Activated naive CD4-positive, alpha-beta T cell treated with anti-CD3 and anti-CD28 coated beads, Interleukin-2, amount 50 U/mL, for 24 hours (primary cell): Measurements from ENCODE around the gene ETFA.
"Not testable (repeated sequence)": the region's sequence is repeated elsewhere in the genome, so short reads cannot be mapped to it uniquely, and the experiment has no call there.

Experiments used
- H3K27ac Mint-ChIP-seq: one replicate; pipeline ENCODE4 v1.8.0; 2021; ENCODE audit warnings: mild to moderate bottlenecking, mixed read lengths
- H3K27me3 Mint-ChIP-seq: one replicate; pipeline ENCODE4 v1.8.0; 2021; ENCODE audit warnings: mixed read lengths
- H3K36me3 Mint-ChIP-seq: one replicate; pipeline ENCODE4 v1.8.0; 2021; ENCODE audit warnings: mixed read lengths
- H3K4me1 Mint-ChIP-seq: one replicate; pipeline ENCODE4 v1.8.0; 2021; ENCODE audit warnings: mixed read lengths
- H3K4me3 Mint-ChIP-seq: one replicate; pipeline ENCODE4 v1.8.0; 2021; ENCODE audit warnings: mild to moderate bottlenecking, mixed read lengths
- H3K9me3 Mint-ChIP-seq: one replicate; pipeline ENCODE4 v1.8.0; 2021; ENCODE audit warnings: mixed read lengths

Gene ETFA

GRCh38 chr15:76313731-76314130 lies 2.5 kb upstream of the ETFA start:
- no peaks in the 10 kb centered on the region for H3K9me3 Mint-ChIP-seq
- no peak overlapping the region for H3K4me3 Mint-ChIP-seq
- H3K36me3 Mint-ChIP-seq: no peaks in the 10 kb centered on the region
- peaks cover 30% of the 10 kb centered on the region for H3K4me1 Mint-ChIP-seq
- no peak overlapping the region for H3K27ac Mint-ChIP-seq
- no peaks in the 10 kb centered on the region for H3K27me3 Mint-ChIP-seq

- not testable (repeated sequence) for H3K27ac Mint-ChIP-seq
These were observed 1.9 kb upstream of the ETFA start for GRCh38 chr15:76313175-76313567.

GRCh38 chr15:76312540-76313174 lies 1.4 kb upstream of the ETFA start:
- Mint-ChIP-seq H3K9me3 (no peaks in the 10 kb centered on the region), H3K27me3 (no peaks in the 10 kb centered on the region), H3K36me3 (no peaks in the 10 kb centered on the region), H3K27ac (peak overlapping the region; percentile 56), H3K4me3 (peak overlapping the region; percentile 67), H3K4me1 (peaks cover 39% of the 10 kb centered on the region)

More at GRCh38 chr15:76313175-76313567, 1.9 kb upstream of the ETFA start:
- not testable (repeated sequence) for H3K36me3 Mint-ChIP-seq, H3K9me3 Mint-ChIP-seq, H3K27me3 Mint-ChIP-seq
- Mint-ChIP-seq H3K4me3 (peak overlapping the region; percentile 67), H3K4me1 (peaks cover 36% of the 10 kb centered on the region)

- H3K27ac Mint-ChIP-seq: peak overlapping the region; percentile 55
- H3K9me3 Mint-ChIP-seq: no peaks in the 10 kb centered on the region
- H3K36me3 Mint-ChIP-seq: peaks cover 2% of the 10 kb centered on the region
- H3K27me3 Mint-ChIP-seq: no peaks in the 10 kb centered on the region
- H3K4me3 Mint-ChIP-seq: peak overlapping the region; percentile 91
- H3K4me1 Mint-ChIP-seq: peaks cover 49% of the 10 kb centered on the region
These were observed 682 bp downstream of the ETFA start for GRCh38 chr15:76310475-76311099.

GRCh38 chr15:76309601-76310330 lies 1.5 kb downstream of the ETFA start:
- Mint-ChIP-seq H3K27me3 (no peaks in the 10 kb centered on the region), H3K9me3 (peaks cover 5% of the 10 kb centered on the region), H3K36me3 (peaks cover 5% of the 10 kb centered on the region), H3K27ac (peak overlapping the region; percentile 76), H3K4me1 (peaks cover 57% of the 10 kb centered on the region), H3K4me3 (peak overlapping the region; percentile 91)

GRCh38 chr15:76303909-76304308 lies 7.4 kb downstream of the ETFA start:
- no peak overlapping the region for H3K4me3 Mint-ChIP-seq
- H3K9me3 Mint-ChIP-seq: peaks cover 5% of the 10 kb centered on the region
- H3K4me1 Mint-ChIP-seq: peaks cover 36% of the 10 kb centered on the region
- no peak overlapping the region for H3K27ac Mint-ChIP-seq
- no peaks in the 10 kb centered on the region for H3K27me3 Mint-ChIP-seq
- H3K36me3 Mint-ChIP-seq: peaks cover 10% of the 10 kb centered on the region

- Mint-ChIP-seq H3K4me1 (peaks cover 20% of the 10 kb centered on the region), H3K4me3 (no peak overlapping the region), H3K9me3 (no peaks in the 10 kb centered on the region), H3K36me3 (peaks cover 6% of the 10 kb centered on the region), H3K27ac (no peak overlapping the region), H3K27me3 (no peaks in the 10 kb centered on the region)
These were observed 11.5 kb downstream of the ETFA start for GRCh38 chr15:76299786-76300185.

GRCh38 chr15:76298986-76299385 lies 12.3 kb downstream of the ETFA start:
- no peaks in the 10 kb centered on the region for H3K9me3 Mint-ChIP-seq
- H3K36me3 Mint-ChIP-seq: peaks cover 3% of the 10 kb centered on the region

GRCh38 chr15:76297951-76298350 lies 13.3 kb downstream of the ETFA start:
- H3K9me3 Mint-ChIP-seq, H3K4me3 Mint-ChIP-seq, H3K27ac Mint-ChIP-seq, H3K36me3 Mint-ChIP-seq, H3K27me3 Mint-ChIP-seq: not testable (repeated sequence)
- peaks cover 29% of the 10 kb centered on the region for H3K4me1 Mint-ChIP-seq

More at GRCh38 chr15:76298986-76299385, 12.3 kb downstream of the ETFA start:
- no peaks in the 10 kb centered on the region for H3K27me3 Mint-ChIP-seq
- H3K4me3 Mint-ChIP-seq: no peak overlapping the region
- H3K4me1 Mint-ChIP-seq: peaks cover 26% of the 10 kb centered on the region
- no peak overlapping the region for H3K27ac Mint-ChIP-seq

GRCh38 chr15:76296849-76297248 lies 14.4 kb downstream of the ETFA start:
- Mint-ChIP-seq H3K4me1 (peaks cover 33% of the 10 kb centered on the region), H3K27me3 (no peaks in the 10 kb centered on the region), H3K9me3 (no peaks in the 10 kb centered on the region), H3K36me3 (peaks cover 7% of the 10 kb centered on the region), H3K4me3 (no peak overlapping the region), H3K27ac (no peak overlapping the region)

GRCh38 chr15:76294463-76294862 lies 16.8 kb downstream of the ETFA start:
- H3K9me3 Mint-ChIP-seq, H3K27me3 Mint-ChIP-seq, H3K36me3 Mint-ChIP-seq, H3K4me3 Mint-ChIP-seq: not testable (repeated sequence)
- peak overlapping the region; percentile 23 for H3K27ac Mint-ChIP-seq
- peaks cover 40% of the 10 kb centered on the region for H3K4me1 Mint-ChIP-seq

- H3K27ac Mint-ChIP-seq: peak overlapping the region; percentile 87
- H3K27me3 Mint-ChIP-seq: no peaks in the 10 kb centered on the region
- no peak overlapping the region for H3K4me3 Mint-ChIP-seq
- H3K9me3 Mint-ChIP-seq: no peaks in the 10 kb centered on the region
- peaks cover 9% of the 10 kb centered on the region for H3K36me3 Mint-ChIP-seq
- H3K4me1 Mint-ChIP-seq: peaks cover 40% of the 10 kb centered on the region
These were observed 17.9 kb downstream of the ETFA start for GRCh38 chr15:76293361-76293760.

GRCh38 chr15:76289582-76289981 lies 21.7 kb downstream of the ETFA start:
- H3K27ac Mint-ChIP-seq: peak overlapping the region; percentile 13
- H3K9me3 Mint-ChIP-seq: no peaks in the 10 kb centered on the region
- no peaks in the 10 kb centered on the region for H3K27me3 Mint-ChIP-seq
- no peak overlapping the region for H3K4me3 Mint-ChIP-seq
- H3K4me1 Mint-ChIP-seq: peaks cover 47% of the 10 kb centered on the region
- peaks cover 11% of the 10 kb centered on the region for H3K36me3 Mint-ChIP-seq

- Mint-ChIP-seq H3K4me1 (peaks cover 37% of the 10 kb centered on the region), H3K27me3 (no peaks in the 10 kb centered on the region), H3K9me3 (no peaks in the 10 kb centered on the region), H3K36me3 (peaks cover 7% of the 10 kb centered on the region), H3K27ac (peak overlapping the region; percentile 86), H3K4me3 (peak overlapping the region; percentile 73)
These were observed 24.9 kb downstream of the ETFA start for GRCh38 chr15:76286271-76286879.

GRCh38 chr15:76285241-76285825 lies 25.9 kb downstream of the ETFA start:
- H3K4me3 Mint-ChIP-seq: no peak overlapping the region
- no peaks in the 10 kb centered on the region for H3K9me3 Mint-ChIP-seq
- H3K27ac Mint-ChIP-seq: peak overlapping the region; percentile 23
- peaks cover 37% of the 10 kb centered on the region for H3K4me1 Mint-ChIP-seq
- H3K36me3 Mint-ChIP-seq: peaks cover 11% of the 10 kb centered on the region
- H3K27me3 Mint-ChIP-seq: no peaks in the 10 kb centered on the region
